22Rv1 (cell line): Measurements from ENCODE around the gene RBMS3.
"Not testable (repeated sequence)": the region's sequence is repeated elsewhere in the genome, so short reads cannot be mapped to it uniquely, and the experiment has no call there.

Source experiments
- H3K27ac ChIP-seq: fragments of 450-650 bp; 2 replicates; pipeline ENCODE4 v1.5.1; 2017
- CTCF ChIP-seq: fragments of 450-650 bp; IDR thresholded peaks from 2 replicates; pipeline ENCODE4 v1.5.1; 2017; ENCODE audit warnings: mild to moderate bottlenecking
- ZFX ChIP-seq: fragments of 450-650 bp; IDR thresholded peaks from 2 replicates; pipeline ENCODE4 v1.6.1; 2017; ENCODE audit warnings: antibody characterized with exemption, borderline replicate concordance

Gene RBMS3

GRCh38 chr3:30040126-30040525, 759.3 kb downstream of the RBMS3 start:
- no peak overlapping the region for H3K27ac ChIP-seq
- TF ChIP-seq ZFX (no peak), CTCF (no peak)

GRCh38 chr3:30041481-30041880, 760.6 kb downstream of the RBMS3 start:
- not testable (repeated sequence) for H3K27ac ChIP-seq

- peak; percentile 85 for TF ChIP-seq CTCF
- no peak for TF ChIP-seq ZFX
- H3K27ac ChIP-seq, result no peak overlapping the region
Measured at GRCh38 chr3:30042274-30042859, 761.5 kb downstream of the RBMS3 start.

- TF ChIP-seq CTCF, result no peak
- no peak for TF ChIP-seq ZFX
Measured at GRCh38 chr3:30042916-30043555, 762.2 kb downstream of the RBMS3 start.

GRCh38 chr3:30044515-30044914, 763.6 kb downstream of the RBMS3 start:
- H3K27ac ChIP-seq, result no peak overlapping the region
- TF ChIP-seq CTCF (no peak), ZFX (no peak)

More at GRCh38 chr3:30042916-30043555, 762.2 kb downstream of the RBMS3 start:
- no peak overlapping the region for H3K27ac ChIP-seq

- no peak overlapping the region for H3K27ac ChIP-seq
- no peak for TF ChIP-seq ZFX
- no peak for TF ChIP-seq CTCF
Measured at GRCh38 chr3:30048431-30048830, 767.6 kb downstream of the RBMS3 start.

GRCh38 chr3:30050116-30050515, 769.2 kb downstream of the RBMS3 start:
- not testable (repeated sequence) for H3K27ac ChIP-seq

- no peak overlapping the region for H3K27ac ChIP-seq
Measured at GRCh38 chr3:30059240-30059639, 778.4 kb downstream of the RBMS3 start.

More at GRCh38 chr3:30059240-30059639, 778.4 kb downstream of the RBMS3 start:
- no peak for TF ChIP-seq CTCF
- no peak for TF ChIP-seq ZFX
